HT1080 (cell line): Measurements from ENCODE around the gene ZNF619. TPM values are rescaled to one million over a fixed set of nuclear protein-coding genes. Genes with fewer than 3 reads are reported as not detected.

Experiments
- DNase-seq: peaks from one replicate; pipeline ENCODE4 v3.0.0-alpha.2; 2015; ENCODE audit warnings: low read depth
- small RNA-seq: library from RNA; depleted of rRNA; stranded (forward); fragments of <200 nt; gene quantifications from one replicate; pipeline ENCODE3, GENCODE V24; 2014
- total RNA-seq: library from RNA; depleted of rRNA; stranded (reverse); fragments of >200 nt; shearing (Covaris generic); gene quantifications from 2 replicates; pipeline ENCODE4 v1.2.3, GENCODE V29; 2014; rRNA removed

The ZNF619 gene
- total RNA-seq, 1 experiment from 2014 or later, result 6.3 TPM

DNA sequence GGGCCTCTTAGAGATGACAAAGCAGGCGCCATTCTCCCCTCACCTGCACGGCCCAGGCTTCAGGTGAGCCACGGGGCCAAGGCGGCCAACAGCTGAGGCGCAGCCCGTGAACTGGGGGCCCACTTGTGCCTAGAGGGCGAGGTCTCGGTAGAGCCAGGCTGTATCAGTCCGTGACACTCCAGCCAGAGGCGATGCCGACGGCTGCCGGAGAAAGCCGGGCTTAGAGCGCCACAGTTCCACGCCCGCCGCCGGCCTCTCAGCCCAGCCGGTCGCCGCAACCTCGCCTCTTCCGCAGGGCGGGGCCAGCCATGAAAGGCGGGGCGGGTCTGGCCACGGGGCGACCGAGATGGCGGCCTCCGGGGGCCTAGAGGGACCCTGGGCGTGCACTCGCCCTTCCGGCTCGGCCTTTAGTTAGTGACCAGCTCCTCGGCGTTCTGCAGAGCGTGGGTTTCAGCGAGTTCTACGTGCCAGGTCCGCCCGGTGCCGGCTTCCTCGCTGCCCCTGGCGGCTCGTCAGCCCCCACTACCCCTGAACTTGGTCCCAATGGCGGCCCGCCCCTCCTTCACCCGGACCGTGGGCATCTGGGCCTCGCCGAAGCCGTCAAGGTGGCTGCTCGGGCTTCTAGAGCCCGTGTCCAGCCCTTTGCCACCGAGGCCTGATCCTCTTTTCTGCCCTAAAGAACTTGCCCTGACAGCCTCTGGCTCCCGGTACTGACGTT, 47.8 kb downstream of the ZNF619 start, which contains the start of gene ZNF621:
Gene ZNF621 (plus strand): TSS at position 393 of the 718 bp plus-strand sequence. CDS start 881 bp downstream, outside the sequence.
- DNase-seq, result peak; percentile 87

DNA sequence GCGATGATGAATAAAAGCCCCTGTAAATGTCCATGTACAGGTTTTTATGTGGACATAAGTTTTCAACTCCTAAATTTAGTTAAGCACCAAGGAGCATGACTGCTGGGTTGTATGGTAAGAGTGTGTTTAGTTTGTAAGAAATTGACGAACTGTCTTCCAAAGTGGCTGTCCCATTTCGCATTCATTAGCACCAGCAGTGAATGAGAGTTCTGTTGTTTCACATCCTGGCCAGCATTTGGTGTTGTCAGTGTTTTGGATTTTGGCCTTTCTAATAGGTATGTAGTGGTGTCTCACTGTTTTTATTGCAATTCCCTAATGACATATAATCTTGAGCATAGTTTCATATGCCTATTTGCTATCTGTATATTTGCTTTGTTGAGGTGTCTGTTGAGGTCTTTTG, 51.5 kb downstream of the ZNF619 start:
- no peak for DNase-seq

DNA sequence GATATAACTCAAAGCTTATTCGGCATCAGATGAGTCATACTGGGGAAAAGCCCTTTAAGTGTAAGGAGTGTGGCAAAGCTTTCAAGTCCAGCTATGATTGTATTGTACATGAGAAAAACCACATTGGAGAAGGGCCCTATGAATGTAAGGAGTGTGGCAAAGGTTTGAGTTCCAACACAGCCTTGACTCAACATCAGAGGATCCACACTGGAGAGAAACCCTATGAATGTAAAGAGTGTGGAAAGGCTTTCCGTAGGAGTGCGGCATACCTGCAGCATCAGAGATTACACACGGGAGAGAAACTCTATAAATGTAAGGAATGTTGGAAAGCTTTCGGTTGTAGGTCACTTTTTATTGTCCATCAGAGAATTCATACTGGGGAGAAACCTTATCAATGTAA, 55.3 kb downstream of the ZNF619 start:
- DNase-seq, result no peak

DNA sequence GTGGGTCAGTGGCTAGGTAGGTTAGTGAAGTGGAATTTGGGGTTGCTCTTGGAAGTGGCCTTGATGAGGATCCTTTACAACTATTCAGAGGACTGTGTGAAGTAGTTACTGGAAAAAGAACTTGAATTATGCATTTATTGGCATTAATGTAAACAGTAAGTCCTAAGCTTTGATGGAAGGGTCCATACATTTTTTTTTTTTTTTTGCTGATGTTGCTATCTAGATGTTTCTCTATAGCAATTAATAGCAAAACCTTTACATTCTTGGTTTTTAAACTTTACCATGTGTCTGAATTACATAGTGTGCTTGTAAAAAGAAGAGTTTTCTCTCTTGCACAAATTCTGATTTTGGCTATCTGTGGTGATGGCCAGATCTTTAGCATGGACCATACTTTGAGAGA, 57.4 kb downstream of the ZNF619 start:
- no peak for DNase-seq

Small RNAs within 50 kb of the gene (small RNA-seq; reads per million reads assigned to genes)
- gene RNU5B-2P, result 4.1 reads per million, percentile 88 among the genes with 10 or more reads in this experiment

Other genes with a start within 250 kb of the ZNF619 start
- 17.4 and 25.7 TPM in 2 replicates for gene EIF1B, start 167.4 kb upstream of the ZNF619 start, total RNA-seq
- gene ENTPD3, start 89.9 kb upstream of the ZNF619 start, total RNA-seq, result not detected in 2 replicates
- gene RPL14, start 19.8 kb upstream of the ZNF619 start, total RNA-seq, result 916 and 971 TPM in 2 replicates
- gene ZNF620, start 28.9 kb downstream of the ZNF619 start, total RNA-seq, result 2.6 and 4.4 TPM in 2 replicates
- gene ZNF621, start 47.8 kb downstream of the ZNF619 start, total RNA-seq, result 8.3 and 9.2 TPM in 2 replicates